Measurements from ENCODE around the gene ASPSCR1. TPM values are rescaled to one million over a fixed set of nuclear protein-coding genes. Genes with fewer than 3 reads are reported as not detected.

Gene ASPSCR1
- total and polyA plus RNA-seq, 2 of the 13 experiments (the other 11 are each of a cell fraction or from before 2014, with no cell fraction given) = 274 to 314 TPM

GRCh38 chr17:82000803-82001570 lies 23.6 kb downstream of the ASPSCR1 start (continued):
- no peak; the same call in 1 of the 2 replicates for TF ChIP-seq ZNF280D (CRISPR knock-in tag; IDR thresholded peaks at IDR 0.05)
- no peak for TF ChIP-seq MYPOP (CRISPR knock-in tag; IDR thresholded peaks at IDR 0.05)
- TF ChIP-seq GATA4 (IDR thresholded peaks at IDR 0.05; ENCODE audit: borderline replicate concordance, low read depth) = peak; percentile 70
- no peak for TF ChIP-seq TCF12 (IDR thresholded peaks at IDR 0.05)
- TF ChIP-seq TCF12 (CRISPR knock-in tag; IDR thresholded peaks at IDR 0.05) = peak; percentile 98
- peak; percentile 81; the same call in 1 of the 2 replicates for TF ChIP-seq ZBED4 (CRISPR knock-in tag; IDR thresholded peaks at IDR 0.05; ENCODE audit: borderline replicate concordance)
- TF ChIP-seq PTBP1 (IDR thresholded peaks at IDR 0.05; ENCODE audit: low read depth, low read length, poor library complexity, severe bottlenecking) = peak; percentile 37
- TF ChIP-seq PHF20 (CRISPR knock-in tag; IDR thresholded peaks at IDR 0.05) = peak; percentile 41
- peak; percentile 59; the same call in 1 of the 2 replicates for TF ChIP-seq TERF1 (CRISPR knock-in tag; IDR thresholded peaks at IDR 0.05)
- peak; percentile 93 for TF ChIP-seq ZNF160 (CRISPR knock-in tag; IDR thresholded peaks at IDR 0.05)
- peak; percentile 94 for TF ChIP-seq TCF7L2 (IDR thresholded peaks at IDR 0.05; ENCODE audit: low read depth, low read length)
- TF ChIP-seq CCAR2 (optimal IDR thresholded peaks at IDR 0.05; ENCODE audit: low read depth, low read length) = peak; percentile 31
- TF ChIP-seq SMARCC2 (IDR thresholded peaks at IDR 0.05) = no peak
- TF ChIP-seq ZNF569 (CRISPR knock-in tag; IDR thresholded peaks at IDR 0.05; ENCODE audit: borderline replicate concordance) = no peak
- TF ChIP-seq CAMTA2 (CRISPR knock-in tag; IDR thresholded peaks at IDR 0.05; ENCODE audit: borderline replicate concordance) = peak; percentile 81; the same call in 1 of the 2 replicates
- peak; percentile 94 for TF ChIP-seq ZNF296 (CRISPR knock-in tag; conservative IDR thresholded peaks at IDR 0.05)
- TF ChIP-seq NFYB (CRISPR knock-in tag; IDR thresholded peaks at IDR 0.05) = peak; percentile 39
- TF ChIP-seq AGO2 (optimal IDR thresholded peaks at IDR 0.05; ENCODE audit: low read depth, low read length) = peak; percentile 100
- TF ChIP-seq SMAD9 (CRISPR knock-in tag; IDR thresholded peaks at IDR 0.05) = no peak
- TF ChIP-seq LCORL (IDR thresholded peaks at IDR 0.05) = no peak
- peak; percentile 99 for TF ChIP-seq LCORL (CRISPR knock-in tag; IDR thresholded peaks at IDR 0.05)
